Endodermal cell (in vitro differentiated cells): ENCODE measurements around the gene MEI4. TPM values are rescaled to one million over a fixed set of nuclear protein-coding genes. Genes with fewer than 3 reads are reported as not detected.
"Not testable (repeated sequence)": the region's sequence is repeated elsewhere in the genome, so short reads cannot be mapped to it uniquely, and the experiment has no call there.

Source experiments
- DNase-seq: peaks from one replicate; pipeline ENCODE4 v3.0.0-alpha.2; 2017
- H3K27ac ChIP-seq: 2 replicates; pipeline ENCODE4 v1.5.1; 2013; ENCODE audit warnings: mild to moderate bottlenecking, low read depth, low read length, moderate library complexity
- H3K27me3 ChIP-seq: 2 replicates; pipeline ENCODE4 v1.6.1; 2013; ENCODE audit warnings: mild to moderate bottlenecking, low read length, moderate library complexity; ENCODE audit not compliant: insufficient read depth, control insufficient read depth, poor library complexity, severe bottlenecking
- H3K36me3 ChIP-seq: 2 replicates; pipeline ENCODE4 v1.7.0; 2013; ENCODE audit warnings: mild to moderate bottlenecking, low read length, moderate library complexity; ENCODE audit not compliant: control insufficient read depth, insufficient read depth
- H3K4me1 ChIP-seq: one replicate; pipeline ENCODE4 v1.7.0; 2013; ENCODE audit warnings: low read length; ENCODE audit not compliant: control insufficient read depth, insufficient read depth
- H3K4me3 ChIP-seq: 2 replicates; pipeline ENCODE4 v1.5.1; 2013; ENCODE audit warnings: mild to moderate bottlenecking, low read length, moderate library complexity
- H3K9ac ChIP-seq: 2 replicates; pipeline ENCODE4 v1.6.1; 2013; ENCODE audit warnings: mild to moderate bottlenecking, low read length, moderate library complexity; ENCODE audit not compliant: poor library complexity, severe bottlenecking; ENCODE audit errors: extremely low read depth
- H3K9me3 ChIP-seq: 2 replicates; pipeline ENCODE4 v1.6.1; 2013; ENCODE audit warnings: mild to moderate bottlenecking, low read length, moderate library complexity; ENCODE audit not compliant: control insufficient read depth
- H3K27ac Mint-ChIP-seq: 2 replicates; pipeline ENCODE4 v1.8.0; 2020; ENCODE audit warnings: mixed read lengths
- H3K27me3 Mint-ChIP-seq: 2 replicates; pipeline ENCODE4 v1.8.0; 2021; ENCODE audit warnings: mild to moderate bottlenecking, mixed read lengths; ENCODE audit not compliant: insufficient read depth
- H3K36me3 Mint-ChIP-seq: 2 replicates; pipeline ENCODE4 v1.8.0; 2020; ENCODE audit warnings: low read depth, mixed read lengths
- H3K4me1 Mint-ChIP-seq: 2 replicates; pipeline ENCODE4 v1.8.0; 2020; ENCODE audit warnings: mixed read lengths
- H3K4me3 Mint-ChIP-seq: 2 replicates; pipeline ENCODE4 v1.8.0; 2020; ENCODE audit warnings: mild to moderate bottlenecking, moderate library complexity, mixed read lengths
- H3K9me3 Mint-ChIP-seq: 2 replicates; pipeline ENCODE4 v1.8.0; 2020; ENCODE audit warnings: mild to moderate bottlenecking, mixed read lengths
- WGBS, 2 experiments: methylation state at CpG; one replicate each; pipeline versions ENCODE4 v1.1.5 to v1.1.7; 2013; ENCODE audit warnings: missing lambda C conversion rate in 2 of 2, mixed read lengths in 1 of 2; ENCODE audit not compliant: insufficient coverage in 1 of 2, insufficient read length in 1 of 2; 5-methylcytosine and 5-hydroxymethylcytosine counted together
- total RNA-seq, 2 donors: library from RNA; stranded (reverse); fragmentation: NEBNext Ultra II Directional in 1 of 2; extraction: Animal tissue kit (Norgen Biotek cat#: 25700) in 1 of 2; gene quantifications; 2 replicates in 1 of 2; 3 replicates in 1 of 2; pipeline ENCODE4 v1.2.1, GENCODE V29; 2021
- TF ChIP-seq, protein P1 (sequence below): fragments of 200-600 bp; sonication (generic); conservative IDR thresholded peaks from 2 replicates; pipeline ENCODE4 v1.5.0; 2021; ENCODE audit warnings: antibody characterized with exemption, mild to moderate bottlenecking

The MEI4 gene
- total RNA-seq, 2 donors from 2014 or later, result 0.62 to 0.84 TPM

DNA sequence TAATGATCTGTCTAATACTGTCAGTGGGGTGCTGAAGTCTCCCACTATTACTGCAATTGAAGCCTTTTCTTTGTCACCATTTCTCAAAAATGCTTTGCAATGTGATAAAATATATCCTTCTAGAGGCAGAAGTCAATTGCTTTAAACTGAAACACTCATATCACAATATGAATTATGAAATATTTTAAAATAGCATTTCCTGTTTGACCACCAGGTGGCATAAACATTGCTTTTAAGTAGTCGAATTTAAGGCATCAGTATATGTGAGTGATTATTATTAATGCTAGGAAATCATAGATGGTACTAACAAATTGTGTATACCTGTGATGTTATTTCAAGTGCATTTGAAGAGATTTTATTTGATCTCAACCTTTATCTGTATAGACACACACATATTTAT is 87.5 kb downstream of the MEI4 start:
- peaks cover 42% of the 10 kb centered on the region for H3K9me3 Mint-ChIP-seq
- no peaks in the 10 kb centered on the region for H3K36me3 Mint-ChIP-seq
- Histone ChIP-seq H3K4me3 (no peak overlapping the region), H3K36me3 (no peaks in the 10 kb centered on the region), H3K9me3 (no peaks in the 10 kb centered on the region), H3K27me3 (no peaks in the 10 kb centered on the region), H3K27ac (no peak overlapping the region), H3K9ac (no peak overlapping the region), H3K4me1 (no peaks in the 10 kb centered on the region)
- H3K4me1 Mint-ChIP-seq, result no peaks in the 10 kb centered on the region
- WGBS, 2 experiments, result 76 to 100% methylated on average over 1 of the region's 1 CpG
- H3K4me3 Mint-ChIP-seq, result no peak overlapping the region
- DNase-seq, result no peak
- TF ChIP-seq, protein P1, sequence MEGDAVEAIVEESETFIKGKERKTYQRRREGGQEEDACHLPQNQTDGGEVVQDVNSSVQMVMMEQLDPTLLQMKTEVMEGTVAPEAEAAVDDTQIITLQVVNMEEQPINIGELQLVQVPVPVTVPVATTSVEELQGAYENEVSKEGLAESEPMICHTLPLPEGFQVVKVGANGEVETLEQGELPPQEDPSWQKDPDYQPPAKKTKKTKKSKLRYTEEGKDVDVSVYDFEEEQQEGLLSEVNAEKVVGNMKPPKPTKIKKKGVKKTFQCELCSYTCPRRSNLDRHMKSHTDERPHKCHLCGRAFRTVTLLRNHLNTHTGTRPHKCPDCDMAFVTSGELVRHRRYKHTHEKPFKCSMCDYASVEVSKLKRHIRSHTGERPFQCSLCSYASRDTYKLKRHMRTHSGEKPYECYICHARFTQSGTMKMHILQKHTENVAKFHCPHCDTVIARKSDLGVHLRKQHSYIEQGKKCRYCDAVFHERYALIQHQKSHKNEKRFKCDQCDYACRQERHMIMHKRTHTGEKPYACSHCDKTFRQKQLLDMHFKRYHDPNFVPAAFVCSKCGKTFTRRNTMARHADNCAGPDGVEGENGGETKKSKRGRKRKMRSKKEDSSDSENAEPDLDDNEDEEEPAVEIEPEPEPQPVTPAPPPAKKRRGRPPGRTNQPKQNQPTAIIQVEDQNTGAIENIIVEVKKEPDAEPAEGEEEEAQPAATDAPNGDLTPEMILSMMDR, result peak; percentile 72
- H3K27ac Mint-ChIP-seq, result no peak overlapping the region
- no peaks in the 10 kb centered on the region for H3K27me3 Mint-ChIP-seq

DNA sequence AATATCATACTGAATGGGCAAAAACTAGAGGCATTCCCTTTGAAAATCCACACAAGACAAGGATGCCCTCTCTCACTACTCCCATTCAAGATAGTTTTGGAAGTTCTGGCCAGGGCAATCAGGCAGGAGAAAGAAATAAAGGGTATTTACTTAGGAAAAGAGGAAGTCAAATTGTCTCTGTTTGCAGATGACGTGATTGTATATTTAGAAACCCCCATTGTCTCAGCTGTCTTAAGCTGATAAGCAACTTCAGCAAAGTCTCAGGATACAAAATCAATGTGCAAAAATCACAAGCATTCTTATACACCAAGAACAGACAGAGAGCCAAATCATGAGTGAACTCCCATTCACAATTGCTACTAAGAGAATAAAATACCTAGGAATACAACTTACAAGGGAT is 99.3 kb downstream of the MEI4 start:
- DNase-seq, H3K27ac Mint-ChIP-seq: not testable (repeated sequence)
- 95% methylated on average over 1 of the region's 1 CpG; no CpG with 5 or more reads in 1 of the 2 experiments for WGBS, 2 experiments

DNA sequence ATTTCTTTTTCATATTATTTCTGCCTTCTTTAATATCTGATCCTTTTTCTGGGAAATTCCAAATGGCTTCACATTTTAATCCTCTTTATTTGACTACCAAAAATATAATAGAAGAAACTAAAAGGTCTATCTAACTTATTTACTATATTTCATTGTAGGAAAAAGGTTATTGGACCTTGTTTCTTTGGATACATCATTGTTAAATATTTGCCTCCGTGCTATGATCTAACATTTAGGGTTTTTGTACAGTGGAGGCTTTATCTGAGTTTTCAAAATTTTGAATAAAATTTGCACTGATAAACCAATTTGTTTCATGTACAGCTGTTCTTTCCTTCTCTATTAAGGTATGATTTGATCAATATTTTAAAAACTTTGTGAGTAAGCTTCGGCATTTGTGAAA is 109.5 kb downstream of the MEI4 start:
- WGBS, 2 experiments, result 83 to 100% methylated on average over 1 to 2 of the region's 2 CpGs
- no peaks in the 10 kb centered on the region for H3K27me3 ChIP-seq
- Mint-ChIP-seq H3K9me3 (no peaks in the 10 kb centered on the region), H3K4me3 (no peak overlapping the region), H3K27me3 (no peaks in the 10 kb centered on the region), H3K4me1 (peaks cover 10% of the 10 kb centered on the region), H3K27ac (no peak overlapping the region), H3K36me3 (no peaks in the 10 kb centered on the region)
- no peak for DNase-seq
- no peaks in the 10 kb centered on the region for H3K36me3 ChIP-seq
- no peak overlapping the region for H3K27ac ChIP-seq
- no peaks in the 10 kb centered on the region for H3K4me1 ChIP-seq
- H3K9me3 ChIP-seq, result no peaks in the 10 kb centered on the region
- H3K4me3 ChIP-seq, result no peak overlapping the region
- no peak overlapping the region for H3K9ac ChIP-seq
- TF ChIP-seq, protein P1, result no peak

More for the DNA sequence above, 99.3 kb downstream of the MEI4 start:
- H3K9me3 ChIP-seq, result peaks cover 12% of the 10 kb centered on the region
- not testable (repeated sequence) for H3K9ac ChIP-seq, H3K4me3 Mint-ChIP-seq, H3K36me3 ChIP-seq, H3K27me3 Mint-ChIP-seq, H3K4me1 Mint-ChIP-seq, H3K4me3 ChIP-seq, H3K27me3 ChIP-seq, H3K36me3 Mint-ChIP-seq, H3K27ac ChIP-seq, H3K4me1 ChIP-seq
- peaks cover 38% of the 10 kb centered on the region for H3K9me3 Mint-ChIP-seq

DNA sequence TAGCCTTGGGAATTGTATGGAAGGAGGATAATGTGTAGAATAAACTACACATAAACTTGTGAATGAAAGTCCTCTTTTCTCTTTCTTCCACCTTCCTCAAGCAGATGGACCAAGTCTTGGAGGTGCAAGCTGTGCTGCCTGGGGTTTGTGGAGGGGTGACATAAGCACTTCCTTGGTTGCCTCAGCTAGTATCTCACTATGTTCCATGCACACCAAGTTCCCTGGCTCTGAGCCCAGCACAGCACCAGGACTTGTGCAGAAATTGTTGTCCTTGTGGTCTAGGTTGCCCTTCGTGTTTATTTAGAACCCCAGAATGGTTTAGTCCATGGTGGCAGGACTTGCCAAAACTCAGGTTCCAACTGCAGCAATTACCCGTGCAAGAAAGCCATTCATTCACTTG is 110.3 kb downstream of the MEI4 start:
- 86 to 97% methylated on average over 2 of the region's 2 CpGs for WGBS, 2 experiments
- H3K4me1 ChIP-seq, result no peaks in the 10 kb centered on the region
- Mint-ChIP-seq H3K9me3 (no peaks in the 10 kb centered on the region), H3K27me3 (no peaks in the 10 kb centered on the region), H3K4me3 (no peak overlapping the region), H3K27ac (no peak overlapping the region), H3K36me3 (no peaks in the 10 kb centered on the region), H3K4me1 (peaks cover 10% of the 10 kb centered on the region)
- no peaks in the 10 kb centered on the region for H3K9me3 ChIP-seq
- H3K9ac ChIP-seq, result no peak overlapping the region
- no peaks in the 10 kb centered on the region for H3K36me3 ChIP-seq
- no peaks in the 10 kb centered on the region for H3K27me3 ChIP-seq
- TF ChIP-seq, protein P1, result no peak
- no peak overlapping the region for H3K4me3 ChIP-seq
- no peak overlapping the region for H3K27ac ChIP-seq
- DNase-seq, result no peak
